ENCODE results near the gene NID1. TPM values are rescaled to one million over a fixed set of nuclear protein-coding genes. Genes with fewer than 3 reads are reported as not detected.

Gene NID1
- total RNA-seq, 1 experiment from 2014 or later: 19.2 TPM

- ChIA-PET CTCF (interaction anchor here (1.5 kb wide), 1 partner anchor 16 kb away, joined by 10 read pairs; no protein-coding TSS in a partner anchor), POLR2A (no interaction called here)
- H3K4me1 Mint-ChIP-seq: no peaks in the 10 kb centered on the region
- no peaks in the 10 kb centered on the region for H3K27me3 Mint-ChIP-seq (ENCODE audit: low read depth)
- ATAC-seq (no peak), DNase-seq (ENCODE audit: low spot score) (no peak)
- H3K27ac Mint-ChIP-seq: no peak overlapping the region
- no peak overlapping the region for H3K4me3 Mint-ChIP-seq
- H3K36me3 Mint-ChIP-seq: no peaks in the 10 kb centered on the region
- TF ChIP-seq NR2C2 (CRISPR knock-in tag; IDR thresholded peaks at IDR 0.05) (no peak), TEAD4 (CRISPR knock-in tag; IDR thresholded peaks at IDR 0.05) (no peak), SMAD4 (CRISPR knock-in tag; IDR thresholded peaks at IDR 0.05) (no peak), ZNF671 (CRISPR knock-in tag; IDR thresholded peaks at IDR 0.05) (no peak), ARID4B (CRISPR knock-in tag; IDR thresholded peaks at IDR 0.05; ENCODE audit: borderline replicate concordance) (no peak), ATF2 (CRISPR knock-in tag; IDR thresholded peaks at IDR 0.05; ENCODE audit: borderline replicate concordance, low read depth) (no peak)
- peaks cover 3% of the 10 kb centered on the region; the same call in 1 of the 2 replicates for H3K9me3 Mint-ChIP-seq
These were observed 109.1 kb downstream of the NID1 start for GRCh38 chr1:235955777-235956176.

- DNase-seq (ENCODE audit: low spot score): no peak
- Mint-ChIP-seq H3K4me3 (no peak overlapping the region), H3K4me1 (no peaks in the 10 kb centered on the region), H3K27me3 (ENCODE audit: low read depth) (no peaks in the 10 kb centered on the region), H3K27ac (no peak overlapping the region), H3K9me3 (peaks cover 4% of the 10 kb centered on the region; the same call in 1 of the 2 replicates), H3K36me3 (no peaks in the 10 kb centered on the region)
- POLR2A ChIA-PET: no interaction called here
- TF ChIP-seq RELA (CRISPR knock-in tag; IDR thresholded peaks at IDR 0.05; ENCODE audit: borderline replicate concordance) (no peak), NFATC4 (CRISPR knock-in tag; IDR thresholded peaks at IDR 0.05) (no peak), ZNF317 (CRISPR knock-in tag; IDR thresholded peaks at IDR 0.05; ENCODE audit: borderline replicate concordance, low read depth) (no peak), ZNF512 (CRISPR knock-in tag; IDR thresholded peaks at IDR 0.05; ENCODE audit: borderline replicate concordance) (no peak), KAT7 (CRISPR knock-in tag; IDR thresholded peaks at IDR 0.05; ENCODE audit: borderline replicate concordance) (no peak), ZSCAN18 (CRISPR knock-in tag; IDR thresholded peaks at IDR 0.05) (no peak)
- ATAC-seq: peak; percentile 53
- CTCF ChIA-PET: interaction anchor here (1.5 kb wide), 1 partner anchor 17 kb away, joined by 10 read pairs; no protein-coding TSS in a partner anchor
These were observed 110.3 kb downstream of the NID1 start for GRCh38 chr1:235954306-235955283.
